HCT116 (cell line): Measurements from ENCODE around the gene MUC5B. TPM values are rescaled to one million over a fixed set of nuclear protein-coding genes. Genes with fewer than 3 reads are reported as not detected.

ENCODE experiments used
- ATAC-seq: fragments of 200-7000 bp; cut with Tn5 transposase; 2 replicates; pipeline ENCODE4 v1.9.1; 2020; ENCODE audit warnings: mild to moderate bottlenecking, moderate library complexity
- BruUV-seq: library from RNA; stranded (reverse); fragments of 400-500 nt; replicated peaks from 2 replicates; lab custom pipeline; 2021; lab: Mats Ljungman, UMichigan
- CTCF ChIA-PET: fragments of 300-600 bp; sonication (Branson Sonifier 250); formaldehyde crosslinking; loops from one replicate; lab custom pipeline; 2021; ENCODE audit warnings: antibody characterized with exemption; lab: Charles Lee
- POLR2A ChIA-PET: fragments of 300-600, 350-600 bp; sonication (Branson Sonifier 250); formaldehyde crosslinking; loops from one replicate; lab custom pipeline; 2021; ENCODE audit warnings: antibody characterized with exemption; lab: Charles Lee
- RAD21 ChIA-PET, 2 experiments: fragments of 300-600 bp; sonication (Branson Sonifier 250); formaldehyde crosslinking; loops; one replicate each; lab custom pipeline; 2023; ENCODE audit warnings: low total read pairs in 2 of 2; ENCODE audit not compliant: uncharacterized antibody in 2 of 2, unreplicated experiment in 2 of 2, low non-redundant PET in 1 of 2; lab: Charles Lee
- DNase-seq: peaks from one replicate; pipeline ENCODE4 v3.0.0-alpha.2; 2010; ENCODE audit warnings: low read depth, low spot score
- H2AFZ ChIP-seq: fragments of 200-600 bp; shearing (Covaris generic), sonication (generic); 2 replicates; pipeline ENCODE4 v1.6.1; 2017; ENCODE audit warnings: low read depth, mixed run types, mixed read lengths, antibody characterized with exemption, low read length; ENCODE audit not compliant: poor library complexity, severe bottlenecking
- H3K27ac ChIP-seq: 2 replicates; pipeline ENCODE4 v1.5.1; 2012; ENCODE audit warnings: low read depth, low read length
- H3K27me3 ChIP-seq: fragments of 200-600 bp; sonication (generic); 2 replicates; pipeline ENCODE4 v1.6.1; 2016; ENCODE audit warnings: mixed run types, low read length, mixed read lengths; ENCODE audit not compliant: insufficient read depth
- H3K36me3 ChIP-seq, 2 experiments: fragments of 200-500 bp in 1 of 2; fragments of 200-600 bp in 1 of 2; sonication (Bioruptor generic) in 1 of 2; sonication (generic) in 1 of 2; 2 replicates each; pipeline versions ENCODE4 v1.5.1 to v1.6.1; 2014 to 2016; ENCODE audit warnings: low read length in 2 of 2, inconsistent platforms in 1 of 2, mixed read lengths in 1 of 2, mixed run types in 1 of 2; ENCODE audit not compliant: insufficient read depth in 2 of 2, control insufficient read depth in 1 of 2
- H3K4me1 ChIP-seq, 2 experiments: fragments of 200-600 bp in 1 of 2; sonication (generic) in 1 of 2; 2 replicates each; pipeline versions ENCODE4 v1.5.1 to v1.6.1; 2012 to 2017; ENCODE audit warnings: low read length in 2 of 2, inconsistent platforms in 1 of 2, mild to moderate bottlenecking in 1 of 2, mixed read lengths in 1 of 2, mixed run types in 1 of 2, moderate library complexity in 1 of 2; ENCODE audit not compliant: insufficient read depth in 2 of 2, control insufficient read depth in 1 of 2
- H3K4me2 ChIP-seq: fragments of 200-600 bp; sonication (generic); 2 replicates; pipeline ENCODE4 v1.6.1; 2017; ENCODE audit warnings: mixed run types, low read length, mixed read lengths
- H3K4me3 ChIP-seq, 2 experiments: fragments of 200-600 bp in 1 of 2; sonication (generic) in 1 of 2; replicated peaks in 1 of 2; 2 replicates each; pipeline ENCODE4 v1.5.1; 2011 to 2016; ENCODE audit warnings: low read length in 2 of 2, control low read depth in 1 of 2, low read depth in 1 of 2, mild to moderate bottlenecking in 1 of 2, mixed read lengths in 1 of 2, mixed run types in 1 of 2
- H3K79me2 ChIP-seq: fragments of 200-600 bp; sonication (generic); 2 replicates; pipeline ENCODE4 v1.6.1; 2017; ENCODE audit warnings: mild to moderate bottlenecking, mixed run types, low read length, moderate library complexity, mixed read lengths; ENCODE audit not compliant: insufficient read depth
- H3K9ac ChIP-seq: fragments of 200-600 bp; sonication (generic); 2 replicates; pipeline ENCODE4 v1.6.1; 2016; ENCODE audit warnings: low read length, mixed read lengths
- H3K9me2 ChIP-seq: fragments of 200-600 bp; sonication (generic), shearing (Covaris generic); 2 replicates; pipeline ENCODE4 v1.6.1; 2017; ENCODE audit warnings: mixed run types, mild to moderate bottlenecking, moderate library complexity; ENCODE audit not compliant: insufficient read depth
- H3K9me3 ChIP-seq, 2 experiments: fragments of 200-500 bp in 1 of 2; fragments of 200-600 bp in 1 of 2; sonication (Bioruptor generic) in 1 of 2; sonication (generic) in 1 of 2; 2 replicates each; pipeline ENCODE4 v1.6.1; 2014 to 2017; ENCODE audit warnings: low read length in 2 of 2, mixed read lengths in 2 of 2, inconsistent platforms in 1 of 2, low read depth in 1 of 2, mild to moderate bottlenecking in 1 of 2, mixed run types in 1 of 2, moderate library complexity in 1 of 2; ENCODE audit not compliant: control insufficient read depth in 1 of 2, insufficient read depth in 1 of 2
- H4K20me1 ChIP-seq: fragments of 200-600 bp; sonication (generic), shearing (Covaris generic); 2 replicates; pipeline ENCODE4 v1.6.1; 2017; ENCODE audit warnings: mixed run types, mild to moderate bottlenecking, moderate library complexity; ENCODE audit not compliant: insufficient read depth
- CEBPB ChIP-seq: IDR thresholded peaks from 2 replicates; pipeline ENCODE4 v1.6.1; 2012; ENCODE audit warnings: low read depth
- EZH2 ChIP-seq: fragments of 200-600 bp; sonication (generic); IDR thresholded peaks from 2 replicates; pipeline ENCODE4 v1.6.1; 2017; ENCODE audit warnings: antibody characterized with exemption, mixed run types
- FOSL1 ChIP-seq: IDR thresholded peaks from 2 replicates; pipeline ENCODE4 v1.6.1; 2012; ENCODE audit warnings: low read depth
- RAD21 ChIP-seq: IDR thresholded peaks from 2 replicates; pipeline ENCODE4 v1.6.1; 2012; ENCODE audit warnings: low read depth, mild to moderate bottlenecking
- SIN3A ChIP-seq: IDR thresholded peaks from 2 replicates; pipeline ENCODE4 v1.6.1; 2012; ENCODE audit warnings: low read depth
- SRF ChIP-seq: IDR thresholded peaks from 2 replicates; pipeline ENCODE4 v1.6.1; 2012; ENCODE audit warnings: low read depth
- ZFX ChIP-seq: fragments of 450-650 bp; IDR thresholded peaks from 2 replicates; pipeline ENCODE4 v1.6.1; 2017
- ZNF274 ChIP-seq: fragments of 200-500 bp; sonication (Bioruptor generic); IDR thresholded peaks from 2 replicates; pipeline ENCODE4 v1.6.1; 2014; ENCODE audit warnings: mild to moderate bottlenecking, low read depth, low read length, inconsistent platforms
- intact Hi-C: fragments of 100-400 bp; cut with micrococcal nuclease; formaldehyde crosslinking; loops from 2 replicates; pipeline ENCODE4 v1.10.0; 2022
- total RNA-seq: library from RNA; stranded (reverse); gene quantifications from one replicate; pipeline ENCODE4 v1.2.1, GENCODE V29; 2021; ENCODE audit not compliant: unreplicated experiment
- TF ChIP-seq, protein P1 (sequence below), 3 experiments: fragments of 200-600 bp in 1 of 3; sonication (generic) in 1 of 3; IDR thresholded peaks in 2 of 3; conservative IDR thresholded peaks in 1 of 3; 2 replicates each; pipeline ENCODE4 v1.5.1; 2012 to 2017; ENCODE audit warnings: low read depth in 2 of 3, low read length in 2 of 3, antibody characterized with exemption in 1 of 3, borderline replicate concordance in 1 of 3, control low read depth in 1 of 3, mild to moderate bottlenecking in 1 of 3, mixed read lengths in 1 of 3, mixed run types in 1 of 3, moderate library complexity in 1 of 3; ENCODE audit not compliant: insufficient read depth in 1 of 3

Gene MUC5B
- total RNA-seq, 1 experiment from 2014 or later: 1.5 TPM

DNA sequence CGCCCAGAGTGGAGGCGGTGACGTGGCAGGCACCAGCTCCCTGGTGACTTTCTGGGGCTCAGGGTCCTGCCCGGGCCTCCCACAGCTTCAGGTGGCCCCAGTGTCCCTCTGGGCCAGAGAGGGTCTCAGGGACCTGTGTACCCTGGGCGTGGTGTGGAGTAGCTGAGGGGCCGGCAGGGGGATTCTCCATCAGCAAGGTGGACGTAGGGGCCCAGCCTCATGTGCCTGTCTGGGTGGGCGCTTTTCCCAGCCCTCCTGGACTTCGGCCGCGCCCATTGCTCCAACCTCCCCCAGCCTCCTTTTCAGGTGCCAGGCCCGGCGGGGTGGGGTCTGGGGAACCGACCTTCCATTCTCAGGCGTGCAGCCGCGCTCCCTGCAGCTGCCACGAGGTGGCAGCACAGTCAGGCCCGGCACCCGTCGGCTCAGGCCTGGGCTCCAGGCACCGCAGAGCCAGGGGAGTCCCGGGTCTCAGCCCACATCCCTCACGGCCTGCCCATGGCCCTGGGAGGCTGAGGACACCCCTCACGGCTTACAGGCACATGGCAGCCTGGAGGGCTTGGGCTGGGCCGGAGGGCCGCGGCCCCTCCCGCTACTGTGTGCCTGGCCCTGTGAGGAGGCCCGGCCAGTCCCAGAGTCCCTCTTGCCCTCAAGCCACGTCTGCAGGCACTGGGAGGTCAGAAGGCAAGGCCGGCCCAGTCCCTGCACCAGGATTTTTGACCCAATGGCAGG is 19.9 kb upstream of the MUC5B start (continued):
- TF ChIP-seq, protein P1, sequence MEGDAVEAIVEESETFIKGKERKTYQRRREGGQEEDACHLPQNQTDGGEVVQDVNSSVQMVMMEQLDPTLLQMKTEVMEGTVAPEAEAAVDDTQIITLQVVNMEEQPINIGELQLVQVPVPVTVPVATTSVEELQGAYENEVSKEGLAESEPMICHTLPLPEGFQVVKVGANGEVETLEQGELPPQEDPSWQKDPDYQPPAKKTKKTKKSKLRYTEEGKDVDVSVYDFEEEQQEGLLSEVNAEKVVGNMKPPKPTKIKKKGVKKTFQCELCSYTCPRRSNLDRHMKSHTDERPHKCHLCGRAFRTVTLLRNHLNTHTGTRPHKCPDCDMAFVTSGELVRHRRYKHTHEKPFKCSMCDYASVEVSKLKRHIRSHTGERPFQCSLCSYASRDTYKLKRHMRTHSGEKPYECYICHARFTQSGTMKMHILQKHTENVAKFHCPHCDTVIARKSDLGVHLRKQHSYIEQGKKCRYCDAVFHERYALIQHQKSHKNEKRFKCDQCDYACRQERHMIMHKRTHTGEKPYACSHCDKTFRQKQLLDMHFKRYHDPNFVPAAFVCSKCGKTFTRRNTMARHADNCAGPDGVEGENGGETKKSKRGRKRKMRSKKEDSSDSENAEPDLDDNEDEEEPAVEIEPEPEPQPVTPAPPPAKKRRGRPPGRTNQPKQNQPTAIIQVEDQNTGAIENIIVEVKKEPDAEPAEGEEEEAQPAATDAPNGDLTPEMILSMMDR (IDR thresholded peaks at IDR 0.05 in 2 of 3, conservative IDR thresholded peaks at IDR 0.05 in 1 of 3; ENCODE audit: borderline replicate concordance in 1 of 3, insufficient read depth in 1 of 3, low read depth in 2 of 3, low read length in 2 of 3): peak; percentile 71 to 97 (median 83)
- TF ChIP-seq SRF (no peak), RAD21 (peak; percentile 86), EZH2 (no peak)

DNA sequence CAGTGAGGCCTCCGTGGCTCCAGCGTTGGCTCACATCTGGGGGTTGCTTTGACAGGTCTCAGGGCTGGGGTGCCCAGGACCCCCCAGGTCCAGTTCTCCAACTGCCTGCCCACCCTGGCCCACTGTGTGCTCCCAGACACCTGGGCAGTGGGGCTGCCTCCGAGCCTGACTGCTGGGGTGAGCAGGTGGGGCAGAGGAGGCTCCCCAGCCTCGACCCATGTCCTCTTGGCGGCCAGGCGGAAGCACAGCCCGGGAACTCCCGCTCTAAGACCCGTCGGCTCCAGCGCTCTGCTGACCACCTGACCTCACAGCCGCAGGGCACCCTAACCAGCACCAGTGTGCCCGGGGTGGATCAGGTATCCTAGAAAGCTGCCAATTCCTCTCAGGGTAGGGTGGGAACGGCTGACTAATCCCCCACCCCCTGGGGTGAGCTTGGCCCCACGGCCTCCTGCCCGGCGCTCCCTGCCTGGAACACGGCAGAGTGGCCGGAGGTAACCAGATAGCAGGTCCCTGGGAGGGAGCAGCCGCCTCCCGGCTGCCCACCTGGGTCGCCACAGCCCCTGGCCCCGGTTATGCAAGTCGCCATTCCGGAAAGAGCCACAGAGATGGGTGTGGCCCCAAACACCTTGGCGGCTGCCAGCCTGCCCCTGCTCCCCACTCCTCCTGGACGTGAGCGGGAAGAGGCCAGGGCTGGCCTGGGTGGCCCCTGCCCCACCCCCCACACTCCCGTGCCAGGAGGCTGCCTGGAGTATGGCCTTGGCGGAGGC is 19.2 kb upstream of the MUC5B start:
- Histone ChIP-seq H3K27ac (no peak overlapping the region; the same call in 1 of the 2 replicates), H3K9me2 (no peaks in the 10 kb centered on the region), H3K4me3 (no peak overlapping the region), H3K4me2 (peak overlapping the region; percentile 59), H3K9ac (peak overlapping the region; percentile 23; the same call in 1 of the 2 replicates), H2AFZ (peak overlapping the region; percentile 35), H3K4me1 (peaks cover 13 to 17% of the 10 kb centered on the region in 2 experiments), H3K79me2 (no peaks in the 10 kb centered on the region), H4K20me1 (no peaks in the 10 kb centered on the region), H3K27me3 (no peaks in the 10 kb centered on the region), H3K36me3 (no peaks in the 10 kb centered on the region), H3K9me3 (no peaks in the 10 kb centered on the region)
- BruUV-seq: no TSS peak
- ATAC-seq: peak; percentile 32
- intact Hi-C loops: loop anchor here (1.0 to 5.0 kb wide), 2 partner anchors 51 to 312 kb away; no protein-coding TSS in a partner anchor
- RAD21 ChIA-PET: no interaction called here
- DNase-seq: peak; percentile 10
- CTCF ChIA-PET: interaction anchor here (0.6 to 1.1 kb wide), 2 partner anchors 10 to 30 kb away, joined by 3 to 4 read pairs; no protein-coding TSS in a partner anchor
- POLR2A ChIA-PET: interaction anchor here (1.3 kb wide), 1 partner anchor 59 kb away, joined by 3 read pairs; no protein-coding TSS in a partner anchor
- TF ChIP-seq EZH2: no peak
- TF ChIP-seq ZFX: no peak
- no peak for TF ChIP-seq SRF
- no peak for TF ChIP-seq CEBPB
- TF ChIP-seq FOSL1: no peak
- TF ChIP-seq ZNF274: no peak
- TF ChIP-seq, protein P1 (IDR thresholded peaks at IDR 0.05 in 2 of 3, conservative IDR thresholded peaks at IDR 0.05 in 1 of 3; ENCODE audit: borderline replicate concordance in 1 of 3, insufficient read depth in 1 of 3, low read depth in 2 of 3, low read length in 2 of 3): no peak
- no peak for TF ChIP-seq RAD21
- TF ChIP-seq SIN3A: no peak
